Body of pancreas (tissue), 4 donors: Measurements from ENCODE around the gene IP6K2.

Experiments
- POLR2A ChIP-seq, 3 donors: fragments of 450-650 bp; IDR thresholded peaks; one replicate each; pipeline ENCODE4 v1.6.1; 2016; ENCODE audit warnings: antibody characterized with exemption in 3 of 3, mild to moderate bottlenecking in 2 of 3
- TF ChIP-seq, protein P1 (sequence below), 7 experiments: fragments of 450-650 bp in 4 of 7; fragments of 200-600 bp in 3 of 7; sonication (generic) in 3 of 7; IDR thresholded peaks; one replicate each; pipeline ENCODE4 v1.5.1; 2016 to 2019; ENCODE audit warnings: antibody characterized with exemption in 7 of 7

DNA sequence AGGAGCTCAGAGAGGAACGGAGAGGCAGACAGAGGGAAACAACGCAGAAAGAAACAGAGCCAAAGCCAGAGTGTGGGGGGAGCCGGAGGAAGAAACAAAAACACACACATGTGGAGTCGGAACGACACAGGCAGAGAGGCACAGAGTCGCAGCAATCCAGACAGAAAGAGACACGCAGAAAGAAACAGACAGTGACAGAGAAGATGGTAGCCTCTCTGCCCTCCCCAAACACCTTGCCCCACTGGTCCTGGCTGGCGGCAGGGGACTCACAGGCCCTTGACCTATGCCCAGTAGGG, 33.0 kb downstream of the IP6K2 start:
- TF ChIP-seq, protein P1, sequence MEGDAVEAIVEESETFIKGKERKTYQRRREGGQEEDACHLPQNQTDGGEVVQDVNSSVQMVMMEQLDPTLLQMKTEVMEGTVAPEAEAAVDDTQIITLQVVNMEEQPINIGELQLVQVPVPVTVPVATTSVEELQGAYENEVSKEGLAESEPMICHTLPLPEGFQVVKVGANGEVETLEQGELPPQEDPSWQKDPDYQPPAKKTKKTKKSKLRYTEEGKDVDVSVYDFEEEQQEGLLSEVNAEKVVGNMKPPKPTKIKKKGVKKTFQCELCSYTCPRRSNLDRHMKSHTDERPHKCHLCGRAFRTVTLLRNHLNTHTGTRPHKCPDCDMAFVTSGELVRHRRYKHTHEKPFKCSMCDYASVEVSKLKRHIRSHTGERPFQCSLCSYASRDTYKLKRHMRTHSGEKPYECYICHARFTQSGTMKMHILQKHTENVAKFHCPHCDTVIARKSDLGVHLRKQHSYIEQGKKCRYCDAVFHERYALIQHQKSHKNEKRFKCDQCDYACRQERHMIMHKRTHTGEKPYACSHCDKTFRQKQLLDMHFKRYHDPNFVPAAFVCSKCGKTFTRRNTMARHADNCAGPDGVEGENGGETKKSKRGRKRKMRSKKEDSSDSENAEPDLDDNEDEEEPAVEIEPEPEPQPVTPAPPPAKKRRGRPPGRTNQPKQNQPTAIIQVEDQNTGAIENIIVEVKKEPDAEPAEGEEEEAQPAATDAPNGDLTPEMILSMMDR (IDR thresholded peaks at IDR 0.05): no peak
- no peak for TF ChIP-seq POLR2A (IDR thresholded peaks at IDR 0.05)
